HG02938 (cell line): ENCODE results near the gene ZBP1.
"Not testable (repeated sequence)": the region's sequence is repeated elsewhere in the genome, so short reads cannot be mapped to it uniquely, and the experiment has no call there.

Source experiments
- ATAC-seq: cut with Tn5 transposase; IDR thresholded peaks from one replicate; pipeline ENCODE4 v1.9.1; 2021; ENCODE audit warnings: mild to moderate bottlenecking, moderate library complexity; ENCODE audit not compliant: unreplicated experiment

The ZBP1 gene

GRCh38 chr20:57647933-57648785, 27.9 kb upstream of the ZBP1 start:
- ATAC-seq: no peak

DNA sequence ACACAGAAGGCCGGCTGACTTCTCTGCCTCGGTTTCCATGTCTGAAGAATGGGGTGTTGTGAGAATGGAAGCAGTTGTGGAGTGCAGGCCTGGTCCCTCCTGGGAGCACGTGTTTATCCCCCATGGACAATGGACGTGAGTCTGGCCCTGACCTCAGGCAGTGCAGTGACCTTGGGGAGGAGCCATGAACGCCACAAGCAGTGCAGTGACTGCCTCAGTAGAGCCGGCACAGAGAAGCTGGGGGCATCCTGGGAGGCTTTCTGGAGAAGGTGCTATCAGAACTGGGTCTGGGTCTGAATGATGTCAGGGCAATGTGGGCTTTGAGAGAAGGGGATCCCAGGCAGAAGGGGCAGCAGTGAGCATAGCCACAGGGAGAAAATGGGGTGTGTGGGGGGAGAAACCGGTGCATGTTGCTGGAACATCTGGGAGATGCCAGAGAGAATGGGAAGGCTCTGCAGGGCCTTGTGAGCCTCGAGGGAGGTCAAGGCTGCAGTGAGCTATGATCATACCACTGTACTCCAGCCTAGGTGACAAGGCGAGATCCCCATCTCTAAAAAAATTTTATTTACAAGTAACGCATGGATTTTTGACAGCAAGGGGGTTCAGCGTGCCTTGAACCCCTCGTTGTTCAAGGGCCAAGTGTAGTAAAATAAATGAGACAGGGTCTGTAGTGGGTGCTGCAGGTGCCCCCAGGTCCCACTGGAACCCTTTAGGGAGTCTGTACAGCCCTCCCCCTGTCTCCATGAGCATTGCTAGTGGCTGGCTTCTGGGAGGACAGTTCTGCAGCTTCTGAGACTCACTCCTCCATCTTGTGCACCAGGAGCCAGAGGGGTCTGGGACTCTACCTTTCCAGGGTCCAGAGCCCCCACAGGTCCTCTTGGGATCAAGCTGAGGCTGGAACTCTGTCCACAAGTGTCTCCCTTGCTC, 27.0 kb upstream of the ZBP1 start:
- no peak for ATAC-seq

DNA sequence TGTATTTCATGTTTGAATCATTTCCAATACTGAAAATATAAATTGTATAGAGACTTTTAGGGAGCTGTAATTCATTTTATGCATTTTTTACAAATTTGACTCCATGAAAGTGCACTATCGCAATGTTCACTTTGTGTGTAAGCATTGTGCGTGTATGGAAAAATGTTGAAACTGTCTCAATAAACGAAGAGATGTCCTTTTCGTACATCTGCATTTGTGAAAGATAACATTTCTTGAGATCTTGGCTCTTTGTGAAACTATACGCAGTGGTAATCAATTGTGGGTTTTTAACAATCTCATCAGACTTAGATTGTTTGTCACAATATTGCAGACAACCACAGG, 18.6 kb upstream of the ZBP1 start:
- ATAC-seq: no peak

DNA sequence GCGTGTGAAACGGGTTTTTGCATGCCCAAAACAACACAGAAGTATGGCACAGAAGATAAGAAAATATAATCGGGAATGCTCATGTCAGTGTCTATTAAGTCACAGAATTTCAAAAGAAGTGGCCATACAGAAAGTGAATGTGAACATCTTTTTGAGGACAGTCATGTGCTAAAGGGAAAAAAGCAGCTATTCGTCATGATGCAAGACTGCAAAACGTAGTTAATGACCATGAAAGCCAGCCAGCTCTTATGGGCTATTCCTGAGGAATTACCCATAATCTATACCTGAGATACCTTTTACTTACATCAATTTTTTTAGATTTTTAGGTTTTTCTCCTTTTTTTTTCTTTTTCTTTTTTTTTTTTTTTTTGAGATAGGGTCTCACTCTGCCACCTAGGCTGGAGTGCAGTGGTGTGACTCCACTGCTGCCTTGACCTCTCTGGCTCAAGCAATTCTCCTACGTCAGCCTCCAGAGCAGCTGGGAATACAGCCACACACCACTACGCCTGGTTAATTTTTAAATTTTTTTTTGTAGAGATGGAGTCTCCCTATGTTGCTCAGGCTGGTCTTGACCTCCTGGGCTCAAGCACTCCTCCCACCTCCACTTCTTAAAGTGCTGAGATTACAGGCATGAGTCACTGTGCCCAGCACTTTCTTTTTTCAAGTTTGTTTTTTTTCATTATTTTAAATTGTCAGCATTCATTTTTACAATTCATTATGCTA, 18.1 kb upstream of the ZBP1 start:
- ATAC-seq: no peak

DNA sequence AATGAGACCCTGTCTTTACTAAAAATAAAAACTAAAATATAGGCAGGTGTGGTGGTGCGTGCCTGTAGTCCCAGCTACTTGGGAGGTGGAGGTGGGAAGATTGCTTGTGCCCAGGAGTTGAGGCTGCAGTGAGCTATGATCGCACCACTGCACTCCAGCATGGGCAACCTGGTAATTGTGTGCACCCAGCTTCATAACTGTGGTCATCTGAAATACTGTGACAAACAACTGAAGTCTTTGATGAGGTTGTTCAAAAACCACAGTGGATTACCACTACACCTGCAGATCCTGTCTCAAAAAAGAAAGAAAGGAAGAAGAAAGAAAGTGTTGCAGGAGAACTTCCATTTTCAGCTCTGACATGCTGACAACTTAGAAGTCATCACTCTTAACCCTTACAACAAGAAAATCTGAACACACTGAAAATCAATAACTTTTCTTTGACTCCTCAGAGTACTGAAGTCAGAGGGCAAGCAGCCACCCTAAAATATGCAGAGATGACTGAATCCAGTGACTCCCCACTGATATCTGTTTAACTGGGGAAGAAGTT, 13.8 kb upstream of the ZBP1 start:
- no peak for ATAC-seq

DNA sequence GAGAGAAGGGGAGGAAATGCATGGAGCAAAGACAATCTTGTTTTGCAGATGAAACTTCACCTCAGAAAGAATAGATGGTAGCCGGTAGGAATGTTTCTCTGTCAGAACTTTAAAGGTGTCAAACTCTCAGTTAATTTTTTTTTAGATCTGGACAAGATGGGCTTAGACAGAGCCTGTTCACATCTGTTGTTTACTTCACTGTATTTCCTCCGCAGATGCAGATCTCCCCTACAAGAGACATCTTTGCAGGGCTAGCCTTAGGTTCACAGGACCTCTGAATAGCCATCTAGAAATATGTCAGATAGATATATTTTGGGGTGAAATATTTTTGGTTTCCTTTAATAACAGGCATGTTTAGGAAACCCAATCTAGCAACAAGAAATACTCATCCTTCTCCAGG, 12.1 kb upstream of the ZBP1 start:
- no peak for ATAC-seq

- no peak for ATAC-seq
Observed at GRCh38 chr20:57630061-57630460, 9.8 kb upstream of the ZBP1 start.

DNA sequence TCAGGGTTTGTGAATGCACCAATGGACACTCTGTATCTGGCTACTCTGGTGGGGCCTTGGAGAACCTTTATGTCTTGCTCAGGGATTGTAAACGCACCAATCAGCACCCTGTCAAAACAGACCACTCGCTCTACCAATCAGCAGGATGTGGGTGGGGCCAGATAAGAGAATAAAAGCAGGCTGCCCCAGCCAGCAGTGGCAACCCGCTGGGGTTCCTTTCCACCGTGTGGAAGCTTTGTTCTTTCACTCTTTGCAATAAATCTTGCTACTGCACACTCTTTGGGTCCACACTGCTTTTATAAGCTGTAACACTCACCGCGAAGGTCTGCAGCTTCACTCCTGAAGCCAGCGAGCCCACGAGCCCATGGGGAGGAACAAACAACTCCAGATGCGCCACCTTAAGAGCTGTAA, 9.3 kb upstream of the ZBP1 start:
- ATAC-seq: not testable (repeated sequence)

DNA sequence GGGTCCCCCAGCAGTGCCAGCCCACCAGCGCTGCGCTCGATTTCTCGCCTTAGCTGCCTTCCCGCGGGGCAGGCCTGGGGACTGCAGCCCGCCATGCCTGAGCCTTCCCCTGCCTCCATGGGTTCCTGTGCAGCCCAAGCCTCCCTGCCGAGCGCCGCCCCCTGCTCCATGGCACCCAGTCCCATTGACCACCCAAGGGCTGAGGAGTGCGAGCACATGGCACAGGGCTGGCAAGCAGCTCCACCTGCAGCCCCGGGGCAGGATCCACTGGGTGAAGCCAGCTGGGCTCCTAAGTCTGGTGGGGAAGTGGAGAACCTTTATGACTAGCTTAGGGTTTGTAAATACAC, 8.7 kb upstream of the ZBP1 start:
- ATAC-seq: not testable (repeated sequence)

GRCh38 chr20:57628047-57628961, 8.1 kb upstream of the ZBP1 start:
- no peak for ATAC-seq

- no peak for ATAC-seq
Observed at GRCh38 chr20:57627339-57627738, 7.1 kb upstream of the ZBP1 start.

DNA sequence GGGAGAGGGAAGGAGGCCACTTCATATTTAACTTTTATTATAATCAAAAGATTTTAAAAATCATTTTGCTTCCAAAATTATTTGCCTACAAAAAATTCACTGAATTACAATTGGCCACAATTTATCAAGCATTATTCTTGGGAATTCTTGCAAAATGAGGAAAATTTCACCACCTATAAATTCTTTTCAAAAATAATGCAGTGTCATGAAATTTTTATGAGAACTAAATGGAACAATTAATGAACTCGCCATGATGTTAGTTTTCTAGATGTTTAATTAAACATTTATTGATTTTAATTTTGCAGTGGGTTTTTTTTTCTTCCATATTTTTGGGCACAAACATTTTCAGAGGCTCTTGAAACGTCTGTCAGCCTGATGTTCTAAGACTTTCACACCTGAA, 5.8 kb upstream of the ZBP1 start:
- no peak for ATAC-seq

- ATAC-seq: no peak
Observed at GRCh38 chr20:57625181-57625958, 5.1 kb upstream of the ZBP1 start.

GRCh38 chr20:57624124-57624523, 3.9 kb upstream of the ZBP1 start:
- no peak for ATAC-seq

DNA sequence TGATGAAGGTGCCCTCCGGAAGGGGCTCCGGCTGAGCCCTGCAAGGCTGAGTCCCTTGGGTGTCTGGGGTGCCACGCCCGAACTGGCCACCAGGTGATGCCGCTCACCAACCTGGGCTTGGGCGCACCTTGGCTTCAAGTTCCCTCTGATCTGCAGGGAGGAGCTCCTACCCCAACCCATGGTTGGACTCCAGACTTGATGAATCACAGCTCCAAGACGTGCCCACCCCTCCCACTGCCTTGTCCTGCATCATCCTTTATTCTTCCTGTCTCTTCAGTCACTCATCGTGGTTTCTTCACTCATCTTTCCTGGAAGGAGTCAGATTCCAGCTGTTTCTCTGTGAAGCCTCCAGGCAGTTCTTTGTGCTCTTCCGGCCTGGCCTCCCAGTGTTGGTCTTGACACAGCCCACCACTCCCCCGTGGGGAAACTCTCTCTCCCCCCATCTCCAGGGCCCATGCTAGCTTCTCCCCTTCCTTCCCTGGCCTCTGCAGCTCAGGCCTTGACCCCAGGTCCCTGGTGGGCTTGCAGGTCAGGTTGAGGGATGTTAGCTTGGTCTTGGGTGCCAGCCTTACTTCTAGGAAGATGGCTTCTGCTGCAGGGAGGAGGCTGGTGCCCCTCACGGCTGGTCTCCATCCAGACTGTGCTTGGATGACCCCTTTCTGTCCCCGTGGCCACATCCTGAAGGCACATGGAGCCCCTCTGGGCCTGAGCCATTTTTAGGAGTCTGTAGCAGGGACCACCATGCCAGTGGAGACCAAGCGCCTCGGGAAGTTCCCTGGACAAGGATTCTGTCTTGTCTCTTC, 2.6 kb upstream of the ZBP1 start:
- ATAC-seq: no peak

GRCh38 chr20:57622201-57622570, 2.0 kb upstream of the ZBP1 start:
- ATAC-seq: no peak

DNA sequence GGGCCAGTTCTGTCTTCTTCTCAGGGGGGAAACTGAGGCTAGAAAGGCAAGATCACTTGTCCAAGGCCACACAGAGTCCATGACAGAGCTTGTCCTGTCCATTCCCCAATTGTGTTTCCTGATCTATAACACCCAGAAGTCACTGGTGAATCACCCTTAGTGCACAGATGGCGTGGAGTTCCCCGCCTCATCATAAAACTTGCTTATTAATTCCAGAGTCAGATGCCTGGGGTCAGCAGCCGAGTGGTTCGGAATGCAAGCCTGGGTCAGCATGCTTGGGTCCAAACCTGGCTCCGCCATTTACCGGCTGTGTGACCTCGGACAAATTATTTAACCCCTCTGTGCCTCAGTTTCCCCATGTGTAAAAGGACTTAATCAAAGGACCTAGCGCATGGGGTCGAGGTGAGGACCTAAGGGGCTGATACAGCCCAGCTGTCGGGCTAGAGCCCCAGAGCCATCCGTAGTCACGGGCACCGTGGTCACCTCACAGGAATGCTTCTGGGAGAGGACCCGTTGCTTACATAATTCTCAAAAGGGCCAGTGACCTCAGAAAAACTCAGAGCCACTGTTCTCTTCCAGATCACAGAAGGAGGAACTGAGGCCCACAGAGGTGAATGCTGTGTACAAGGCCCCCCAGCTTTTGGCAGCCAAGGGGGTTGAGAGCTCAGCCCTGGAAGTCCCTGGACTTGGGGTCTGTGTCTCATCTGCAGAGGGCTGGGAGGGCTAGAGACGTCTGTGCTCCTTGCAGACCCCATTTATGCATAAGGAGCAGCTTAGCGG, 1.4 kb upstream of the ZBP1 start:
- no peak for ATAC-seq

- ATAC-seq: no peak
Observed at GRCh38 chr20:57620999-57621398, 773 bp upstream of the ZBP1 start.
